IMR-90 (cell line): Measurements from ENCODE around the gene CABP2.

Experiments used
- BHLHE40 ChIP-seq: fragments of 150-350 bp; IDR thresholded peaks from 2 replicates; pipeline ENCODE4 v1.6.1; 2016; ENCODE audit warnings: mild to moderate bottlenecking, low read depth, low read length
- CEBPB ChIP-seq: IDR thresholded peaks from 2 replicates; pipeline ENCODE4 v1.6.1; 2012; ENCODE audit warnings: low read depth, low read length, improper control_type of control experiment
- CHD1 ChIP-seq: IDR thresholded peaks from 2 replicates; pipeline ENCODE4 v1.6.1; 2012; ENCODE audit warnings: low read depth, low read length, improper control_type of control experiment
- ELK1 ChIP-seq: fragments of 150-350 bp; IDR thresholded peaks from 2 replicates; pipeline ENCODE4 v1.6.1; 2016; ENCODE audit warnings: low read depth, mild to moderate bottlenecking, low read length, moderate library complexity, borderline replicate concordance
- MAZ ChIP-seq: IDR thresholded peaks from 2 replicates; pipeline ENCODE4 v1.6.1; 2012; ENCODE audit warnings: low read depth, mild to moderate bottlenecking, low read length, improper control_type of control experiment, moderate library complexity, borderline replicate concordance
- MXI1 ChIP-seq: IDR thresholded peaks from 2 replicates; pipeline ENCODE4 v1.6.1; 2012; ENCODE audit warnings: low read depth, mild to moderate bottlenecking, low read length, moderate library complexity, borderline replicate concordance
- POLR2A ChIP-seq: IDR thresholded peaks from 2 replicates; pipeline ENCODE4 v1.6.1; 2012; ENCODE audit warnings: mild to moderate bottlenecking, low read depth, low read length
- RAD21 ChIP-seq: IDR thresholded peaks from 2 replicates; pipeline ENCODE4 v1.6.1; 2012; ENCODE audit warnings: low read length, improper control_type of control experiment
- RCOR1 ChIP-seq: IDR thresholded peaks from 2 replicates; pipeline ENCODE4 v1.6.1; 2012; ENCODE audit warnings: mild to moderate bottlenecking, low read length, improper control_type of control experiment; ENCODE audit not compliant: insufficient replicate concordance
- TF ChIP-seq, protein P1 (sequence below): conservative IDR thresholded peaks from 2 replicates; pipeline ENCODE4 v1.5.1; 2012; ENCODE audit warnings: mild to moderate bottlenecking, low read depth, low read length, improper control_type of control experiment
- TF ChIP-seq, protein P2 (sequence below): fragments of 150-350 bp; IDR thresholded peaks from 2 replicates; pipeline ENCODE4 v1.6.1; 2017; ENCODE audit warnings: mild to moderate bottlenecking, antibody characterized with exemption, low read length, low read depth

DNA sequence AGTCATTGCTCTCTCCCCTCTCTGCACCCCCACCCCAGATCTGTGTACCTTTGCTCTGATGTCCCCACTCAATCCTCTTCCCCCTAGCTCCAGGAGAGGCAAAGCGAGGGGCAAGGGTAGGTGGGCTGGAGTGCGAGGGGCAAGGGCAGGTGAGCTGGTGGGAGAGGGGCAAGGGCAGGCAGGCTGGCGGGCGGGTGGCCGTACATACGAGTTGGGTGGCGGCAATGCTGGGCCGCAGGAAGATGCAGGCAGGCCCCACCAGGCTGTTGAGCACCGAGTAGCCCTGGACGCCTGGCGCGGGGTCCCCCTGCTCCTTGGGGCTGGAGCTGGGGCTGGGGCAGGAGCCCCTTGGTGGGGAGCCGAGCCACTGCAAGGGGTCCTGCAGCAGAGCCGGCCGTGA lies 908 bp downstream of the CABP2 start:
- TF ChIP-seq, protein P1, sequence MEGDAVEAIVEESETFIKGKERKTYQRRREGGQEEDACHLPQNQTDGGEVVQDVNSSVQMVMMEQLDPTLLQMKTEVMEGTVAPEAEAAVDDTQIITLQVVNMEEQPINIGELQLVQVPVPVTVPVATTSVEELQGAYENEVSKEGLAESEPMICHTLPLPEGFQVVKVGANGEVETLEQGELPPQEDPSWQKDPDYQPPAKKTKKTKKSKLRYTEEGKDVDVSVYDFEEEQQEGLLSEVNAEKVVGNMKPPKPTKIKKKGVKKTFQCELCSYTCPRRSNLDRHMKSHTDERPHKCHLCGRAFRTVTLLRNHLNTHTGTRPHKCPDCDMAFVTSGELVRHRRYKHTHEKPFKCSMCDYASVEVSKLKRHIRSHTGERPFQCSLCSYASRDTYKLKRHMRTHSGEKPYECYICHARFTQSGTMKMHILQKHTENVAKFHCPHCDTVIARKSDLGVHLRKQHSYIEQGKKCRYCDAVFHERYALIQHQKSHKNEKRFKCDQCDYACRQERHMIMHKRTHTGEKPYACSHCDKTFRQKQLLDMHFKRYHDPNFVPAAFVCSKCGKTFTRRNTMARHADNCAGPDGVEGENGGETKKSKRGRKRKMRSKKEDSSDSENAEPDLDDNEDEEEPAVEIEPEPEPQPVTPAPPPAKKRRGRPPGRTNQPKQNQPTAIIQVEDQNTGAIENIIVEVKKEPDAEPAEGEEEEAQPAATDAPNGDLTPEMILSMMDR, result no peak
- TF ChIP-seq POLR2A, result no peak
- TF ChIP-seq MAZ, result no peak
- TF ChIP-seq BHLHE40, result no peak
- no peak for TF ChIP-seq CHD1
- no peak for TF ChIP-seq RAD21
- TF ChIP-seq ELK1, result no peak
- no peak for TF ChIP-seq CEBPB
- no peak for TF ChIP-seq MXI1
- TF ChIP-seq, protein P2, sequence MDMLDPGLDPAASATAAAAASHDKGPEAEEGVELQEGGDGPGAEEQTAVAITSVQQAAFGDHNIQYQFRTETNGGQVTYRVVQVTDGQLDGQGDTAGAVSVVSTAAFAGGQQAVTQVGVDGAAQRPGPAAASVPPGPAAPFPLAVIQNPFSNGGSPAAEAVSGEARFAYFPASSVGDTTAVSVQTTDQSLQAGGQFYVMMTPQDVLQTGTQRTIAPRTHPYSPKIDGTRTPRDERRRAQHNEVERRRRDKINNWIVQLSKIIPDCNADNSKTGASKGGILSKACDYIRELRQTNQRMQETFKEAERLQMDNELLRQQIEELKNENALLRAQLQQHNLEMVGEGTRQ, result no peak
- TF ChIP-seq RCOR1, result no peak
